Erythroblast (primary cell): ENCODE results near the gene ATP2A2.

ENCODE experiments used
- GATA1 ChIP-seq: IDR thresholded peaks from 2 replicates; pipeline ENCODE4 v1.6.1; 2011; ENCODE audit warnings: low read depth, mild to moderate bottlenecking, control low read depth, low read length, moderate library complexity
- POLR2A ChIP-seq: IDR thresholded peaks from 2 replicates; pipeline ENCODE4 v1.6.1; 2011; ENCODE audit warnings: mild to moderate bottlenecking, low read length

- no peak for TF ChIP-seq POLR2A
- no peak for TF ChIP-seq GATA1
Observed at GRCh38 chr12:110253176-110253575, 27.9 kb upstream of the ATP2A2 start.
